ENCODE data around the gene GAN.

GRCh38 chr16:81392011-81392410 is 77.2 kb downstream of the GAN start:
- TF ChIP-seq EZH2phosphoT487 (IDR thresholded peaks at IDR 0.05; ENCODE audit: insufficient read depth, low read depth) (no peak), EZH2 (IDR thresholded peaks at IDR 0.05; ENCODE audit: insufficient read depth, poor library complexity, severe bottlenecking) (no peak)

Data from GM23248 (cell line).